Measurements from ENCODE around the gene TXN. TPM values are rescaled to one million over a fixed set of nuclear protein-coding genes. Genes with fewer than 3 reads are reported as not detected.

TXN gene
- total and polyA plus RNA-seq, 2 of the 8 experiments (the other 6 are each of a cell fraction or from before 2014, with no cell fraction given) = 297 to 419 TPM

DNA sequence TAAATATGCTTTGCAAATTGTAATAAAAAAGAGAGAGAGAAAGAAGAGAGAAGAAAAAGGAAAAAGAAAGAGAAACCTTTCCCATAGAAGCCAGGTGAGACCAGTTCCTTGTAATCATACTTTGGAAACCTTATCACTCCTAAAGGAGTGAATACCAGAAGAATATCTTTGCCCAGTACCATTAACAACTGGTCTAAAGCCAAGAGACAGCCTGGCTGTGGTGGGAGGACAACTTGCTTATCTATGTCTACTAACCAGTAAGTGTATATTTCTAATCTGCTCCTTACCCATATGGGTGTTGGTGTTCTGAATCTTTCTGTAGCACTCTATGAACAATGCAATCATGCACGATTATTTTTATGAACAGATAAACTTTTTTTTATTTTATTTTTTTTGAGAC is 10.5 kb upstream of the TXN start (continued):
- TF ChIP-seq, protein P1, sequence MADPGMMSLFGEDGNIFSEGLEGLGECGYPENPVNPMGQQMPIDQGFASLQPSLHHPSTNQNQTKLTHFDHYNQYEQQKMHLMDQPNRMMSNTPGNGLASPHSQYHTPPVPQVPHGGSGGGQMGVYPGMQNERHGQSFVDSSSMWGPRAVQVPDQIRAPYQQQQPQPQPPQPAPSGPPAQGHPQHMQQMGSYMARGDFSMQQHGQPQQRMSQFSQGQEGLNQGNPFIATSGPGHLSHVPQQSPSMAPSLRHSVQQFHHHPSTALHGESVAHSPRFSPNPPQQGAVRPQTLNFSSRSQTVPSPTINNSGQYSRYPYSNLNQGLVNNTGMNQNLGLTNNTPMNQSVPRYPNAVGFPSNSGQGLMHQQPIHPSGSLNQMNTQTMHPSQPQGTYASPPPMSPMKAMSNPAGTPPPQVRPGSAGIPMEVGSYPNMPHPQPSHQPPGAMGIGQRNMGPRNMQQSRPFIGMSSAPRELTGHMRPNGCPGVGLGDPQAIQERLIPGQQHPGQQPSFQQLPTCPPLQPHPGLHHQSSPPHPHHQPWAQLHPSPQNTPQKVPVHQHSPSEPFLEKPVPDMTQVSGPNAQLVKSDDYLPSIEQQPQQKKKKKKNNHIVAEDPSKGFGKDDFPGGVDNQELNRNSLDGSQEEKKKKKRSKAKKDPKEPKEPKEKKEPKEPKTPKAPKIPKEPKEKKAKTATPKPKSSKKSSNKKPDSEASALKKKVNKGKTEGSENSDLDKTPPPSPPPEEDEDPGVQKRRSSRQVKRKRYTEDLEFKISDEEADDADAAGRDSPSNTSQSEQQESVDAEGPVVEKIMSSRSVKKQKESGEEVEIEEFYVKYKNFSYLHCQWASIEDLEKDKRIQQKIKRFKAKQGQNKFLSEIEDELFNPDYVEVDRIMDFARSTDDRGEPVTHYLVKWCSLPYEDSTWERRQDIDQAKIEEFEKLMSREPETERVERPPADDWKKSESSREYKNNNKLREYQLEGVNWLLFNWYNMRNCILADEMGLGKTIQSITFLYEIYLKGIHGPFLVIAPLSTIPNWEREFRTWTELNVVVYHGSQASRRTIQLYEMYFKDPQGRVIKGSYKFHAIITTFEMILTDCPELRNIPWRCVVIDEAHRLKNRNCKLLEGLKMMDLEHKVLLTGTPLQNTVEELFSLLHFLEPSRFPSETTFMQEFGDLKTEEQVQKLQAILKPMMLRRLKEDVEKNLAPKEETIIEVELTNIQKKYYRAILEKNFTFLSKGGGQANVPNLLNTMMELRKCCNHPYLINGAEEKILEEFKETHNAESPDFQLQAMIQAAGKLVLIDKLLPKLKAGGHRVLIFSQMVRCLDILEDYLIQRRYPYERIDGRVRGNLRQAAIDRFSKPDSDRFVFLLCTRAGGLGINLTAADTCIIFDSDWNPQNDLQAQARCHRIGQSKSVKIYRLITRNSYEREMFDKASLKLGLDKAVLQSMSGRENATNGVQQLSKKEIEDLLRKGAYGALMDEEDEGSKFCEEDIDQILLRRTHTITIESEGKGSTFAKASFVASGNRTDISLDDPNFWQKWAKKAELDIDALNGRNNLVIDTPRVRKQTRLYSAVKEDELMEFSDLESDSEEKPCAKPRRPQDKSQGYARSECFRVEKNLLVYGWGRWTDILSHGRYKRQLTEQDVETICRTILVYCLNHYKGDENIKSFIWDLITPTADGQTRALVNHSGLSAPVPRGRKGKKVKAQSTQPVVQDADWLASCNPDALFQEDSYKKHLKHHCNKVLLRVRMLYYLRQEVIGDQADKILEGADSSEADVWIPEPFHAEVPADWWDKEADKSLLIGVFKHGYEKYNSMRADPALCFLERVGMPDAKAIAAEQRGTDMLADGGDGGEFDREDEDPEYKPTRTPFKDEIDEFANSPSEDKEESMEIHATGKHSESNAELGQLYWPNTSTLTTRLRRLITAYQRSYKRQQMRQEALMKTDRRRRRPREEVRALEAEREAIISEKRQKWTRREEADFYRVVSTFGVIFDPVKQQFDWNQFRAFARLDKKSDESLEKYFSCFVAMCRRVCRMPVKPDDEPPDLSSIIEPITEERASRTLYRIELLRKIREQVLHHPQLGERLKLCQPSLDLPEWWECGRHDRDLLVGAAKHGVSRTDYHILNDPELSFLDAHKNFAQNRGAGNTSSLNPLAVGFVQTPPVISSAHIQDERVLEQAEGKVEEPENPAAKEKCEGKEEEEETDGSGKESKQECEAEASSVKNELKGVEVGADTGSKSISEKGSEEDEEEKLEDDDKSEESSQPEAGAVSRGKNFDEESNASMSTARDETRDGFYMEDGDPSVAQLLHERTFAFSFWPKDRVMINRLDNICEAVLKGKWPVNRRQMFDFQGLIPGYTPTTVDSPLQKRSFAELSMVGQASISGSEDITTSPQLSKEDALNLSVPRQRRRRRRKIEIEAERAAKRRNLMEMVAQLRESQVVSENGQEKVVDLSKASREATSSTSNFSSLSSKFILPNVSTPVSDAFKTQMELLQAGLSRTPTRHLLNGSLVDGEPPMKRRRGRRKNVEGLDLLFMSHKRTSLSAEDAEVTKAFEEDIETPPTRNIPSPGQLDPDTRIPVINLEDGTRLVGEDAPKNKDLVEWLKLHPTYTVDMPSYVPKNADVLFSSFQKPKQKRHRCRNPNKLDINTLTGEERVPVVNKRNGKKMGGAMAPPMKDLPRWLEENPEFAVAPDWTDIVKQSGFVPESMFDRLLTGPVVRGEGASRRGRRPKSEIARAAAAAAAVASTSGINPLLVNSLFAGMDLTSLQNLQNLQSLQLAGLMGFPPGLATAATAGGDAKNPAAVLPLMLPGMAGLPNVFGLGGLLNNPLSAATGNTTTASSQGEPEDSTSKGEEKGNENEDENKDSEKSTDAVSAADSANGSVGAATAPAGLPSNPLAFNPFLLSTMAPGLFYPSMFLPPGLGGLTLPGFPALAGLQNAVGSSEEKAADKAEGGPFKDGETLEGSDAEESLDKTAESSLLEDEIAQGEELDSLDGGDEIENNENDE (IDR thresholded peaks at IDR 0.05; ENCODE audit: insufficient replicate concordance, low read length) = no peak
- TF ChIP-seq MAFK (IDR thresholded peaks at IDR 0.05; ENCODE audit: low read depth, low read length) (no peak), RXRA (IDR thresholded peaks at IDR 0.05; ENCODE audit: insufficient read depth, low read depth, low read length) (no peak), SIX5 (IDR thresholded peaks at IDR 0.05; ENCODE audit: low read depth, low read length) (no peak), HDAC2 (IDR thresholded peaks at IDR 0.05; ENCODE audit: borderline replicate concordance in 1 of 2, low read depth in 2 of 2, low read length in 2 of 2) (no peak), TCF12 (IDR thresholded peaks at IDR 0.05; ENCODE audit: low read depth, low read length) (no peak), KDM1A (IDR thresholded peaks at IDR 0.05; ENCODE audit: borderline replicate concordance, low read length) (no peak), ASH2L (IDR thresholded peaks at IDR 0.05; ENCODE audit: low read length) (no peak), POLR2A (IDR thresholded peaks at IDR 0.05; ENCODE audit: control extremely low read depth in 1 of 2, low read depth in 2 of 2, low read length in 2 of 2) (no peak), SP1 (IDR thresholded peaks at IDR 0.05; ENCODE audit: low read depth, low read length) (no peak), NANOG (IDR thresholded peaks at IDR 0.05; ENCODE audit: insufficient read depth, low read depth, low read length, poor library complexity, severe bottlenecking) (no peak), PHF8 (conservative IDR thresholded peaks at IDR 0.05; ENCODE audit: low read depth, low read length) (no peak), YY1 (IDR thresholded peaks at IDR 0.05; ENCODE audit: low read depth, low read length) (no peak)

Measured in H1 (cell line).